Measurements from ENCODE around the gene ZNF385A. TPM values are rescaled to one million over a fixed set of nuclear protein-coding genes. Genes with fewer than 3 reads are reported as not detected.
A peak's percentile ranks its signal among the peaks of the same experiment; 100 is the strongest.

Gene ZNF385A
- total and polyA plus RNA-seq, 4 donors = 2.5 to 4.0 (median 2.8) TPM

DNA sequence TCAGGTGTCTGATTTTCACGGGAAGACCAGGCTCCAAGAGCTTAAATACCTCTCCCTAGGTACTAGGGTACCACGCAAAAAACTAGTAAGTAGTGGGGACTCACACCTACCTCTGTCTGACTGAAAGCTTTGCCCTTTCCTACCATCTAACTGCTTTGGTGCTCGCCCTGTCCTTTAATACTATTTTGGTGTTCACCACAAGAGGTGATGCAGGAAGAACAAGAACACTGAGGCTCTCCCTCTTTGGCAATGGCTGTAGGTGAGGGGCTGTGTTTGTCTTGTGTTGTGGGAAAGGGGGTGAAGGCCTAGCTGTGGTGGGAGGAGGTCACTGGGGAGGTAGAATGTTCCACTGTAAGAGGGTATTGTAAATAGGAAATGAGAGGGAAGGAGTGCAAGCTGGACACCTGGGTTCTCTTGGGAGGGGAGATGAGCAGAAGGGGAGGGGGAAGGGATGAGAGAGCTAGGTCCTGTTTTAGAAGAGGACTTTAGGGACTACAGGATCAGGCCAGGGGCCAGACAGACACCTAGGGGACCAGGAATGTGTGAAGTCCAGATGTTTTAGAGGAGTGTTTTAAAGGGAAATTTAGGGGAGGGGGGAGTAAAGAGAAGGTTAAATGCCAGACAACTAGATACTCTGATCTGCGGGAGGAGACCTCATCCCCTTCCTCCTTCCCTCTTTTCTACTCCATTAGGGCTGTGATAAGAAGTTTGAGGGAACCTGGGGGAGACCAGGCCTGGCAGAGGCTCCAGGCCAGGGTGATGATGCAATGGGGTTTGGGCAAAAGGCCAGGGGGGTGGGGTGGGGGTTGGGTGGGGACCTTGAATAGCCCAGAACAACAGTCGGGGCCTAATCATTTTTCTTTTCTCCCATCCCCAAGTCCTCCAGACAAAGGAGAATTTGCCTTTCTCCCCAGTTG lies 32.4 kb upstream of the ZNF385A start:
- DNase-seq (ENCODE audit: low spot score) = no peak
- H3K9me3 ChIP-seq (ENCODE audit: control insufficient read depth in 4 of 4, low read length in 3 of 4) = no peaks in the 10 kb centered on the region
- H3K9ac ChIP-seq (ENCODE audit: low read depth in 1 of 2, low read length in 2 of 2) = peak overlapping the region; percentile 64 to 88
- WGBS = 22% methylated on average over 5 of the region's 5 CpGs
- peak overlapping the region; percentile 82 to 85 for H3K27ac ChIP-seq (ENCODE audit: low read depth in 1 of 2, low read length in 2 of 2)
- H3K4me3 ChIP-seq (ENCODE audit: low read depth in 1 of 3, low read length in 3 of 3) = peak overlapping the region in 2 of 3 donors; percentile 91 to 93
- H3K36me3 ChIP-seq (ENCODE audit: control insufficient read depth in 4 of 4, insufficient read depth in 3 of 4, low read depth in 1 of 4, low read length in 3 of 4) = no peaks in the 10 kb centered on the region
- TF ChIP-seq HNF4G (IDR thresholded peaks at IDR 0.05) (no peak), RAD21 (IDR thresholded peaks at IDR 0.05) (no peak)
- TF ChIP-seq, protein P1, sequence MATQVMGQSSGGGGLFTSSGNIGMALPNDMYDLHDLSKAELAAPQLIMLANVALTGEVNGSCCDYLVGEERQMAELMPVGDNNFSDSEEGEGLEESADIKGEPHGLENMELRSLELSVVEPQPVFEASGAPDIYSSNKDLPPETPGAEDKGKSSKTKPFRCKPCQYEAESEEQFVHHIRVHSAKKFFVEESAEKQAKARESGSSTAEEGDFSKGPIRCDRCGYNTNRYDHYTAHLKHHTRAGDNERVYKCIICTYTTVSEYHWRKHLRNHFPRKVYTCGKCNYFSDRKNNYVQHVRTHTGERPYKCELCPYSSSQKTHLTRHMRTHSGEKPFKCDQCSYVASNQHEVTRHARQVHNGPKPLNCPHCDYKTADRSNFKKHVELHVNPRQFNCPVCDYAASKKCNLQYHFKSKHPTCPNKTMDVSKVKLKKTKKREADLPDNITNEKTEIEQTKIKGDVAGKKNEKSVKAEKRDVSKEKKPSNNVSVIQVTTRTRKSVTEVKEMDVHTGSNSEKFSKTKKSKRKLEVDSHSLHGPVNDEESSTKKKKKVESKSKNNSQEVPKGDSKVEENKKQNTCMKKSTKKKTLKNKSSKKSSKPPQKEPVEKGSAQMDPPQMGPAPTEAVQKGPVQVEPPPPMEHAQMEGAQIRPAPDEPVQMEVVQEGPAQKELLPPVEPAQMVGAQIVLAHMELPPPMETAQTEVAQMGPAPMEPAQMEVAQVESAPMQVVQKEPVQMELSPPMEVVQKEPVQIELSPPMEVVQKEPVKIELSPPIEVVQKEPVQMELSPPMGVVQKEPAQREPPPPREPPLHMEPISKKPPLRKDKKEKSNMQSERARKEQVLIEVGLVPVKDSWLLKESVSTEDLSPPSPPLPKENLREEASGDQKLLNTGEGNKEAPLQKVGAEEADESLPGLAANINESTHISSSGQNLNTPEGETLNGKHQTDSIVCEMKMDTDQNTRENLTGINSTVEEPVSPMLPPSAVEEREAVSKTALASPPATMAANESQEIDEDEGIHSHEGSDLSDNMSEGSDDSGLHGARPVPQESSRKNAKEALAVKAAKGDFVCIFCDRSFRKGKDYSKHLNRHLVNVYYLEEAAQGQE (IDR thresholded peaks at IDR 0.05) = peak; percentile 22
- H3K4me1 ChIP-seq (ENCODE audit: control insufficient read depth in 4 of 4, insufficient read depth in 4 of 4, low read length in 3 of 4) = peaks cover 21 to 62% (median 55%) of the 10 kb centered on the region in 4 donors
- H3K27me3 ChIP-seq (ENCODE audit: control insufficient read depth in 4 of 4, insufficient read depth in 4 of 4, low read length in 3 of 4) = no peaks in the 10 kb centered on the region

DNA sequence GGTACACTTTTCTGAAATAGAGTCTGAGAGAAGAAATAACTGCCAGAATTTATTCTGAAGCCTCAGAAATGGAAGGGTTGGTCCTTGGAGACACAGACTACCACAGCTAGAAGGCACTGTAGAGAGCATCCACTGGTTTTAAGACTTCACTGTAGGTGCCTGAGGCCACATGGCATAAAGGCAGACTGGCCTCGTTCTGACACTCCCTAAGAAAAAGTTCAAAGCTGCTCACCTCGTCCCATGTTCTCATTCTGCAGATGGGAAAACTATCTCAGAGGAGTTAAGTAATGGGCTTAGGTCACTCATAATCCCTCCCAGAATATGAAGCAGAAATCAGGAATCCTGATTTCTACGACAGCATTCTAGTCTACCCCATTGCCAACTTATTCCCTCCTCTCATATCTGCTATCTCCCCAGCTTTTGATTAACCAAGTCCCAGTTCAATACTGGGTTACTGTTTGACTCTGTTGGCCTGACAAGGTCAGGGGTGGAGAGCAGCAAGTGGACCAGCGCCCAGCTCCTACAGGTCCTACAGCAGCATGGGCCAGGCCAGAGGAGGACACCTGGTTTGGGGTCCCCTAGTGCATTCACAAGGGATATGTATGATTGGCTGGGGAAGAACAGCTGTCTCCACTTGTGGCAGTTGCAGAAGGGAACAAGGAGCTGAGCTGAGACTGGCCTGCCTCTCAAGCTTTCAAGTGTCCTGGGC lies 30.8 kb upstream of the ZNF385A start:
- Histone ChIP-seq H3K4me3 (ENCODE audit: low read depth in 1 of 3, low read length in 3 of 3) (peak overlapping the region in 2 of 3 donors; percentile 7 to 25), H3K4me1 (ENCODE audit: control insufficient read depth in 4 of 4, insufficient read depth in 4 of 4, low read length in 3 of 4) (peaks cover 21 to 64% (median 56%) of the 10 kb centered on the region in 4 donors), H3K9me3 (ENCODE audit: control insufficient read depth in 4 of 4, low read length in 3 of 4) (no peaks in the 10 kb centered on the region), H3K9ac (ENCODE audit: low read depth in 1 of 2, low read length in 2 of 2) (peak overlapping the region in 1 of 2 donors; percentile 60), H3K27me3 (ENCODE audit: control insufficient read depth in 4 of 4, insufficient read depth in 4 of 4, low read length in 3 of 4) (no peaks in the 10 kb centered on the region), H3K27ac (ENCODE audit: low read depth in 1 of 2, low read length in 2 of 2) (peak overlapping the region; percentile 64 to 76), H3K36me3 (ENCODE audit: control insufficient read depth in 4 of 4, insufficient read depth in 3 of 4, low read depth in 1 of 4, low read length in 3 of 4) (no peaks in the 10 kb centered on the region)
- DNase-seq (ENCODE audit: low spot score) = no peak
- WGBS = 23% methylated on average over 4 of the region's 4 CpGs
- TF ChIP-seq, protein P2, sequence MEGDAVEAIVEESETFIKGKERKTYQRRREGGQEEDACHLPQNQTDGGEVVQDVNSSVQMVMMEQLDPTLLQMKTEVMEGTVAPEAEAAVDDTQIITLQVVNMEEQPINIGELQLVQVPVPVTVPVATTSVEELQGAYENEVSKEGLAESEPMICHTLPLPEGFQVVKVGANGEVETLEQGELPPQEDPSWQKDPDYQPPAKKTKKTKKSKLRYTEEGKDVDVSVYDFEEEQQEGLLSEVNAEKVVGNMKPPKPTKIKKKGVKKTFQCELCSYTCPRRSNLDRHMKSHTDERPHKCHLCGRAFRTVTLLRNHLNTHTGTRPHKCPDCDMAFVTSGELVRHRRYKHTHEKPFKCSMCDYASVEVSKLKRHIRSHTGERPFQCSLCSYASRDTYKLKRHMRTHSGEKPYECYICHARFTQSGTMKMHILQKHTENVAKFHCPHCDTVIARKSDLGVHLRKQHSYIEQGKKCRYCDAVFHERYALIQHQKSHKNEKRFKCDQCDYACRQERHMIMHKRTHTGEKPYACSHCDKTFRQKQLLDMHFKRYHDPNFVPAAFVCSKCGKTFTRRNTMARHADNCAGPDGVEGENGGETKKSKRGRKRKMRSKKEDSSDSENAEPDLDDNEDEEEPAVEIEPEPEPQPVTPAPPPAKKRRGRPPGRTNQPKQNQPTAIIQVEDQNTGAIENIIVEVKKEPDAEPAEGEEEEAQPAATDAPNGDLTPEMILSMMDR (IDR thresholded peaks at IDR 0.05; ENCODE audit: low read depth, low read length, missing input control) = no peak
- TF ChIP-seq FOXA2 (IDR thresholded peaks at IDR 0.05) (no peak), JUND (IDR thresholded peaks at IDR 0.05) (peak in 1 of 2 donors; percentile 32), GABPA (IDR thresholded peaks at IDR 0.05 in 1 of 2, conservative IDR thresholded peaks at IDR 0.05 in 1 of 2) (no peak), HNF4A (conservative IDR thresholded peaks at IDR 0.05) (peak; percentile 65 to 69), SP1 (IDR thresholded peaks at IDR 0.05) (peak; percentile 72), NR2F2 (IDR thresholded peaks at IDR 0.05) (peak; percentile 77), YY1 (IDR thresholded peaks at IDR 0.05) (peak; percentile 78), RXRA (IDR thresholded peaks at IDR 0.05) (peak; percentile 84 to 87), EGR1 (IDR thresholded peaks at IDR 0.05; ENCODE audit: low read depth in 2 of 2) (peak in 1 of 2 donors; percentile 17), RAD21 (IDR thresholded peaks at IDR 0.05) (peak in 1 of 2 donors; percentile 32), TAF1 (conservative IDR thresholded peaks at IDR 0.05) (peak; percentile 20), FOXA1 (IDR thresholded peaks at IDR 0.05) (peak; percentile 72), HNF4G (IDR thresholded peaks at IDR 0.05) (no peak)
- TF ChIP-seq, protein P3, sequence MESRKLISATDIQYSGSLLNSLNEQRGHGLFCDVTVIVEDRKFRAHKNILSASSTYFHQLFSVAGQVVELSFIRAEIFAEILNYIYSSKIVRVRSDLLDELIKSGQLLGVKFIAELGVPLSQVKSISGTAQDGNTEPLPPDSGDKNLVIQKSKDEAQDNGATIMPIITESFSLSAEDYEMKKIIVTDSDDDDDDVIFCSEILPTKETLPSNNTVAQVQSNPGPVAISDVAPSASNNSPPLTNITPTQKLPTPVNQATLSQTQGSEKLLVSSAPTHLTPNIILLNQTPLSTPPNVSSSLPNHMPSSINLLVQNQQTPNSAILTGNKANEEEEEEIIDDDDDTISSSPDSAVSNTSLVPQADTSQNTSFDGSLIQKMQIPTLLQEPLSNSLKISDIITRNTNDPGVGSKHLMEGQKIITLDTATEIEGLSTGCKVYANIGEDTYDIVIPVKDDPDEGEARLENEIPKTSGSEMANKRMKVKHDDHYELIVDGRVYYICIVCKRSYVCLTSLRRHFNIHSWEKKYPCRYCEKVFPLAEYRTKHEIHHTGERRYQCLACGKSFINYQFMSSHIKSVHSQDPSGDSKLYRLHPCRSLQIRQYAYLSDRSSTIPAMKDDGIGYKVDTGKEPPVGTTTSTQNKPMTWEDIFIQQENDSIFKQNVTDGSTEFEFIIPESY (IDR thresholded peaks at IDR 0.05) = peak; percentile 33
- TF ChIP-seq, protein P1 (IDR thresholded peaks at IDR 0.05) = peak; percentile 82
- TF ChIP-seq, protein P4, sequence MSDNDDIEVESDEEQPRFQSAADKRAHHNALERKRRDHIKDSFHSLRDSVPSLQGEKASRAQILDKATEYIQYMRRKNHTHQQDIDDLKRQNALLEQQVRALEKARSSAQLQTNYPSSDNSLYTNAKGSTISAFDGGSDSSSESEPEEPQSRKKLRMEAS (IDR thresholded peaks at IDR 0.05) = peak; percentile 66
- TF ChIP-seq, protein P5, sequence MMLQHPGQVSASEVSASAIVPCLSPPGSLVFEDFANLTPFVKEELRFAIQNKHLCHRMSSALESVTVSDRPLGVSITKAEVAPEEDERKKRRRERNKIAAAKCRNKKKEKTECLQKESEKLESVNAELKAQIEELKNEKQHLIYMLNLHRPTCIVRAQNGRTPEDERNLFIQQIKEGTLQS (IDR thresholded peaks at IDR 0.05) = no peak
